Measurements from ENCODE around the gene PDK3.

The PDK3 gene

DNA sequence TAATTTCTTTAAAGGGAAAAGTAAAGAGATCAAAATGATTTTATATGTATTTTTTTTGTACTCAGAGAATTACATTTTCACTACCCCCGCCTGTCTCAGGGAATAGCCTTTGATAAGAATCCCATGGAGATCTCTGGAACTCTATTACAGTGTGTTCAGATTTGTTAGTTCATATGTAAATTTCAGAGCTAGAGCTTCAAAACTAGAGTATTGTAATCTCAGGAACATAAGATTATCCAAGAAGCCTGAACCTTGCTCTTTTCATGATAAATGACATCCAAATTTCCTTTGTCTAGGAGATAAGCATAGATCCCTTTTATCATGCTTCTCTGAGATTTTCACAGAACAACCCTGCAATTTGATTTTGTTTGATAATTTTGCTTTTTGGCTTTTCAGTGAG, 82.9 kb downstream of the PDK3 start:
- no peak overlapping the region for H3K4me2 ChIP-seq (ENCODE audit: low read length)
- no peaks in the 10 kb centered on the region for H3K9me3 ChIP-seq (ENCODE audit: insufficient read depth, low read length)
- no peak overlapping the region for H3K9ac ChIP-seq (ENCODE audit: low read length)
- no peaks in the 10 kb centered on the region for H3K79me2 ChIP-seq (ENCODE audit: low read length)
- H3K4me1 ChIP-seq (ENCODE audit: low read length), result no peaks in the 10 kb centered on the region
- H3K36me3 ChIP-seq (replicated peaks; ENCODE audit: low read depth, low read length), result no peaks in the 10 kb centered on the region
- H4K20me1 ChIP-seq (ENCODE audit: insufficient read depth, low read length), result no peaks in the 10 kb centered on the region
- no peak overlapping the region for H3K4me3 ChIP-seq (ENCODE audit: low read length)
- no peak overlapping the region for H3K27ac ChIP-seq (ENCODE audit: low read length)
- H3K27me3 ChIP-seq (ENCODE audit: low read depth, low read length), result no peaks in the 10 kb centered on the region
- TF ChIP-seq EZH2phosphoT487 (IDR thresholded peaks at IDR 0.05; ENCODE audit: low read depth) (no peak), CTCF (IDR thresholded peaks at IDR 0.05; ENCODE audit: low read depth, low read length) (no peak)
- H2AFZ ChIP-seq (ENCODE audit: low read depth, low read length), result no peak overlapping the region

DNA sequence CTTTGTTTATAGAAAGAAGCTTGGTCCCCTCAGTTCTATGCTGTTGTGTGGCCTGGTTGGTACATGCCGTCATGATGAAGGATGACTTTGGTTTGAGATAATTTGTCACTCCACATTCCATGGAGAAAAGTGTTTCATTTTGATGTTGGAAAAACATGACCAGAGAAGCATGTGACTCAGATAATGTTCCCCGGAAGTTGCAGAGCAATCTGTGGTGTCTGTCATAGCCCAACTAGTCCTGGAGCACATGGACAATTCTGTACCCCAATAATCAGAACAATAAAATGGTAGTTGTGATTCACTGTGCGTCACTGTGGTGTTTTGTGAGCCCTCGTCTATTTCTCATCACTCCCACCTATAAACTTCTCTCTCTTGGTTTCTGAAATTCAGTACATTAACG, 85.1 kb downstream of the PDK3 start:
- TF ChIP-seq EZH2phosphoT487 (IDR thresholded peaks at IDR 0.05; ENCODE audit: low read depth) (no peak), CTCF (IDR thresholded peaks at IDR 0.05; ENCODE audit: low read depth, low read length) (no peak)
- H2AFZ ChIP-seq (ENCODE audit: low read depth, low read length), result no peak overlapping the region
- H3K4me2 ChIP-seq (ENCODE audit: low read length), result no peak overlapping the region
- no peaks in the 10 kb centered on the region for H4K20me1 ChIP-seq (ENCODE audit: insufficient read depth, low read length)
- H3K4me3 ChIP-seq (ENCODE audit: low read length), result no peak overlapping the region
- no peaks in the 10 kb centered on the region for H3K36me3 ChIP-seq (replicated peaks; ENCODE audit: low read depth, low read length)
- no peaks in the 10 kb centered on the region for H3K27me3 ChIP-seq (ENCODE audit: low read depth, low read length)
- no peaks in the 10 kb centered on the region for H3K4me1 ChIP-seq (ENCODE audit: low read length)
- H3K79me2 ChIP-seq (ENCODE audit: low read length), result no peaks in the 10 kb centered on the region
- no peaks in the 10 kb centered on the region for H3K9me3 ChIP-seq (ENCODE audit: insufficient read depth, low read length)
- H3K27ac ChIP-seq (ENCODE audit: low read length), result no peak overlapping the region
- no peak overlapping the region for H3K9ac ChIP-seq (ENCODE audit: low read length)

- Histone ChIP-seq H3K79me2 (ENCODE audit: low read length) (no peaks in the 10 kb centered on the region), H3K4me2 (ENCODE audit: low read length) (no peak overlapping the region), H3K9me3 (ENCODE audit: insufficient read depth, low read length) (no peaks in the 10 kb centered on the region), H3K36me3 (replicated peaks; ENCODE audit: low read depth, low read length) (no peaks in the 10 kb centered on the region), H2AFZ (ENCODE audit: low read depth, low read length) (no peak overlapping the region), H3K27ac (ENCODE audit: low read length) (no peak overlapping the region), H3K9ac (ENCODE audit: low read length) (no peak overlapping the region), H3K4me1 (ENCODE audit: low read length) (no peaks in the 10 kb centered on the region), H3K27me3 (ENCODE audit: low read depth, low read length) (no peaks in the 10 kb centered on the region), H4K20me1 (ENCODE audit: insufficient read depth, low read length) (no peaks in the 10 kb centered on the region), H3K4me3 (ENCODE audit: low read length) (no peak overlapping the region)
- TF ChIP-seq CTCF (IDR thresholded peaks at IDR 0.05; ENCODE audit: low read depth, low read length) (no peak), EZH2phosphoT487 (IDR thresholded peaks at IDR 0.05; ENCODE audit: low read depth) (no peak)
Observed at GRCh38 chrX:24553011-24553410, 87.9 kb downstream of the PDK3 start.

DNA sequence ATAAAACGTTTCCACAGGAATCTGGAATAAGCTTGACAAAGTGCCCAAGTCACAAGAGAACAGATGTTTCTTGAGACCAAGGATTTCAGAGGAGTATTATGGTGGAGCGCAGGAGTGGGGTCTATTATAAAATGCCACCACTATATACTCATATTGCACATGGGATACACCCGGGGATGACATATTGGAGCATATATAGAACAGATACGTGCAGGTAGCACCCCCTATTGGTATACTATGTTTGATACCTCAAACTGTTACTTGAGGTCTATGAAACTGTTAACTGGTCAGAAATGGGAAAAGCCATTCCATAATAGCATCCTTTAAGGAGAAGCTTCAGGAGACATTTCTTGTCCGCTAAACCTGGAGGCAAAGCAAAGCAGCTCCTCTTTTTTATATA, 96.0 kb downstream of the PDK3 start:
- H3K9me3 ChIP-seq (ENCODE audit: insufficient read depth, low read length), result no peaks in the 10 kb centered on the region
- no peaks in the 10 kb centered on the region for H3K4me1 ChIP-seq (ENCODE audit: low read length)
- H3K27me3 ChIP-seq (ENCODE audit: low read depth, low read length), result no peaks in the 10 kb centered on the region
- no peaks in the 10 kb centered on the region for H4K20me1 ChIP-seq (ENCODE audit: insufficient read depth, low read length)
- no peaks in the 10 kb centered on the region for H3K79me2 ChIP-seq (ENCODE audit: low read length)
- no peak overlapping the region for H2AFZ ChIP-seq (ENCODE audit: low read depth, low read length)
- no peak overlapping the region for H3K4me2 ChIP-seq (ENCODE audit: low read length)
- no peak overlapping the region for H3K9ac ChIP-seq (ENCODE audit: low read length)
- no peak overlapping the region for H3K27ac ChIP-seq (ENCODE audit: low read length)
- TF ChIP-seq EZH2phosphoT487 (IDR thresholded peaks at IDR 0.05; ENCODE audit: low read depth) (no peak), CTCF (IDR thresholded peaks at IDR 0.05; ENCODE audit: low read depth, low read length) (peak; percentile 53)
- no peak overlapping the region for H3K4me3 ChIP-seq (ENCODE audit: low read length)
- H3K36me3 ChIP-seq (replicated peaks; ENCODE audit: low read depth, low read length), result no peaks in the 10 kb centered on the region
